A549 treated with GW870086 at 1 μM for 4 hours (cell line): ENCODE data around the gene TCEAL3. TPM values are rescaled to one million over a fixed set of nuclear protein-coding genes. Genes with fewer than 3 reads are reported as not detected.

Experiments
- total RNA-seq: library from RNA; stranded (reverse); fragments of 200-300 nt; extraction: Qiagen RNA extraction; gene quantifications from 5 replicates; pipeline ENCODE4 v1.2.3, GENCODE V29; 2022; ENCODE audit warnings: low read depth

The TCEAL3 gene
- 14.8 to 21.6 TPM (median 17.5 TPM) in 5 replicates for total RNA-seq

GRCh38 chrX:103607364-103608305 lies at the start of gene TCEAL3:
Gene TCEAL3, plus strand, starts transcription at chrX:103607963. Its CDS starts 1,102 bp downstream, at chrX:103609065.

GRCh38 chrX:103585411-103586313 lies 22.1 kb upstream of the TCEAL3 start, which contains the start of gene TCEAL4:
Gene TCEAL4, plus strand, starts transcription at chrX:103585515. Its CDS starts 1,161 bp downstream, at chrX:103586676.

GRCh38 chrX:103628386-103629317 lies 20.9 kb downstream of the TCEAL3 start, which contains the start of gene TCEAL1:
Gene TCEAL1, plus strand, starts transcription at chrX:103628975. Its CDS starts 942 bp downstream, at chrX:103629917.

Other genes starting within 250 kb of the TCEAL3 start
- 230 to 272 TPM (median 244 TPM) in 5 replicates for gene BEX3, start 231.4 kb upstream of the TCEAL3 start, total RNA-seq
- 0.10 TPM in 1 of 5 replicates, not detected in the others for gene RAB40A, start 88.5 kb upstream of the TCEAL3 start, total RNA-seq
- 107 to 154 TPM (median 114 TPM) in 5 replicates for gene TCEAL4, start 22.4 kb upstream of the TCEAL3 start, total RNA-seq
- gene TCEAL1, start 21.0 kb downstream of the TCEAL3 start, total RNA-seq = 36.2 to 56.0 TPM (median 41.8 TPM) in 5 replicates
- gene MORF4L2, start 78.7 kb downstream of the TCEAL3 start, total RNA-seq = 434 to 1,158 TPM (median 523 TPM) in 5 replicates
- not detected in 5 replicates for gene TMEM31, start 102.9 kb downstream of the TCEAL3 start, total RNA-seq
- gene PLP1, start 168.9 kb downstream of the TCEAL3 start, total RNA-seq = not detected in 5 replicates
- gene RAB9B, start 224.3 kb downstream of the TCEAL3 start, total RNA-seq = 0.03 to 0.05 TPM (median 0.05 TPM) in 3 of 5 replicates, not detected in the others